ENCODE measurements around the gene RASAL1. TPM values are rescaled to one million over a fixed set of nuclear protein-coding genes. Genes with fewer than 3 reads are reported as not detected.

Gene RASAL1
- total RNA-seq, 1 experiment from 2014 or later, result 14.9 TPM

DNA sequence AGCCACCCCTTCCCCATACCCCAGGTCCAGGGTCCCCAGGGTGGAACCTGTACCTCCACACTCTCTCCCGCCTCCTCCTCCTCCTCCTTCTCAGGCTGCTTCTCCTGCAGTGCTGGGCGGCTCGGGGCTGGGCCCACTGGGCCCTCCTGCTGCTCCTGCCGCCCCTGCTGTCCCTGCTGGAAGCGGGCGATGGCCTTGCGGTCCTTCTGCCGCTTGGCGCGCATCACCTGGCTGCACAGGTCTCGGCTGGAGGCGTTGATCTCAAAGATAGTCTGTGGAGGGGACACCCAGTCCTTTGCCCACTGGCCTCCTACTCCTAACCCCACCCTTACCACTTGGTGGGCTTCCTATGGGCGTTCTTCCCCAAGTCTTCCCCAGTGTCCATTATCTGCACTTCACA, 28.5 kb upstream of the RASAL1 start:
- DNase-seq, result no peak
- TF ChIP-seq, protein P1, sequence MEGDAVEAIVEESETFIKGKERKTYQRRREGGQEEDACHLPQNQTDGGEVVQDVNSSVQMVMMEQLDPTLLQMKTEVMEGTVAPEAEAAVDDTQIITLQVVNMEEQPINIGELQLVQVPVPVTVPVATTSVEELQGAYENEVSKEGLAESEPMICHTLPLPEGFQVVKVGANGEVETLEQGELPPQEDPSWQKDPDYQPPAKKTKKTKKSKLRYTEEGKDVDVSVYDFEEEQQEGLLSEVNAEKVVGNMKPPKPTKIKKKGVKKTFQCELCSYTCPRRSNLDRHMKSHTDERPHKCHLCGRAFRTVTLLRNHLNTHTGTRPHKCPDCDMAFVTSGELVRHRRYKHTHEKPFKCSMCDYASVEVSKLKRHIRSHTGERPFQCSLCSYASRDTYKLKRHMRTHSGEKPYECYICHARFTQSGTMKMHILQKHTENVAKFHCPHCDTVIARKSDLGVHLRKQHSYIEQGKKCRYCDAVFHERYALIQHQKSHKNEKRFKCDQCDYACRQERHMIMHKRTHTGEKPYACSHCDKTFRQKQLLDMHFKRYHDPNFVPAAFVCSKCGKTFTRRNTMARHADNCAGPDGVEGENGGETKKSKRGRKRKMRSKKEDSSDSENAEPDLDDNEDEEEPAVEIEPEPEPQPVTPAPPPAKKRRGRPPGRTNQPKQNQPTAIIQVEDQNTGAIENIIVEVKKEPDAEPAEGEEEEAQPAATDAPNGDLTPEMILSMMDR (conservative IDR thresholded peaks at IDR 0.05), result no peak
- TF ChIP-seq EZH2 (IDR thresholded peaks at IDR 0.05; ENCODE audit: low read depth), result no peak
- Histone ChIP-seq H3K9me3 (ENCODE audit: insufficient read depth, low read depth) (no peaks in the 10 kb centered on the region), H3K4me3 (no peak overlapping the region), H2AFZ (no peak overlapping the region), H4K20me1 (ENCODE audit: insufficient read depth) (peaks cover 13% of the 10 kb centered on the region), H3K27me3 (ENCODE audit: insufficient read depth, low read depth) (no peaks in the 10 kb centered on the region), H3K79me2 (ENCODE audit: low read depth) (no peaks in the 10 kb centered on the region), H3K4me2 (no peak overlapping the region), H3K36me3 (ENCODE audit: low read depth) (peaks cover 4% of the 10 kb centered on the region; the same call in 1 of the 2 replicates), H3K4me1 (replicated peaks; ENCODE audit: insufficient read depth) (no peaks in the 10 kb centered on the region), H3F3A (ENCODE audit: insufficient read depth, low read depth) (peaks cover 2% of the 10 kb centered on the region; the same call in 1 of the 2 replicates), H3K27ac (no peak overlapping the region), H3K9me2 (ENCODE audit: insufficient read depth) (no peaks in the 10 kb centered on the region)
- intact Hi-C loops (cut with micrococcal nuclease; ENCODE audit: unreplicated experiment), result no loop called here
- ChIA-PET CTCF (no interaction called here), POLR2A (ENCODE audit: unreplicated experiment) (no interaction called here)
- BruUV-seq (replicated peaks), result no TSS peak

DNA sequence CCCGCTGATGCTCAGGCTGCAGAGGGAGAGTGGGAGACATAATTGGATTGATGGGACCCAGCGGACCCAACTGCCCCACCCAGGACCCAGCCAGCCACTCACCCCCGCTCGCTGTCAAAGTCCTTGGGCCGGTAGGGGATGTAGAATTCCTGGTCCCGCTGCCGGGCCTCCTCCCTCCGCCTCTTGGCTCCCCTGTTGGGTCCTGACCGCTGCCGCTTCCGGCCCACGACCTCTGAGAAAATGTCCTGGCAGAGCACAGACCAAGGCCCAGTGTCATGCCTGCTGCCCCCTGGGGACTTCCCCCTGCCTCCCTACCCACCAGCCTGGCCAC, 27.4 kb upstream of the RASAL1 start:
- peaks cover 13% of the 10 kb centered on the region for H4K20me1 ChIP-seq (ENCODE audit: insufficient read depth)
- TF ChIP-seq, protein P1 (conservative IDR thresholded peaks at IDR 0.05), result no peak
- TF ChIP-seq EZH2 (IDR thresholded peaks at IDR 0.05; ENCODE audit: low read depth), result no peak
- no peaks in the 10 kb centered on the region for H3K4me1 ChIP-seq (replicated peaks; ENCODE audit: insufficient read depth)
- no TSS peak for BruUV-seq (replicated peaks)
- POLR2A ChIA-PET (ENCODE audit: unreplicated experiment), result no interaction called here
- H3K36me3 ChIP-seq (ENCODE audit: low read depth), result peaks cover 4% of the 10 kb centered on the region; the same call in 1 of the 2 replicates
- H3K4me2 ChIP-seq, result no peak overlapping the region
- intact Hi-C loops (cut with micrococcal nuclease; ENCODE audit: unreplicated experiment), result no loop called here
- no peak overlapping the region for H3K4me3 ChIP-seq
- no peaks in the 10 kb centered on the region for H3K9me3 ChIP-seq (ENCODE audit: insufficient read depth, low read depth)
- H3K27me3 ChIP-seq (ENCODE audit: insufficient read depth, low read depth), result no peaks in the 10 kb centered on the region
- H3K9me2 ChIP-seq (ENCODE audit: insufficient read depth), result no peaks in the 10 kb centered on the region
- no peak overlapping the region for H3K27ac ChIP-seq
- peaks cover 9% of the 10 kb centered on the region; the same call in 1 of the 2 replicates for H3F3A ChIP-seq (ENCODE audit: insufficient read depth, low read depth)
- no peak overlapping the region for H2AFZ ChIP-seq
- no peak for DNase-seq
- H3K79me2 ChIP-seq (ENCODE audit: low read depth), result no peaks in the 10 kb centered on the region
- CTCF ChIA-PET, result no interaction called here

DNA sequence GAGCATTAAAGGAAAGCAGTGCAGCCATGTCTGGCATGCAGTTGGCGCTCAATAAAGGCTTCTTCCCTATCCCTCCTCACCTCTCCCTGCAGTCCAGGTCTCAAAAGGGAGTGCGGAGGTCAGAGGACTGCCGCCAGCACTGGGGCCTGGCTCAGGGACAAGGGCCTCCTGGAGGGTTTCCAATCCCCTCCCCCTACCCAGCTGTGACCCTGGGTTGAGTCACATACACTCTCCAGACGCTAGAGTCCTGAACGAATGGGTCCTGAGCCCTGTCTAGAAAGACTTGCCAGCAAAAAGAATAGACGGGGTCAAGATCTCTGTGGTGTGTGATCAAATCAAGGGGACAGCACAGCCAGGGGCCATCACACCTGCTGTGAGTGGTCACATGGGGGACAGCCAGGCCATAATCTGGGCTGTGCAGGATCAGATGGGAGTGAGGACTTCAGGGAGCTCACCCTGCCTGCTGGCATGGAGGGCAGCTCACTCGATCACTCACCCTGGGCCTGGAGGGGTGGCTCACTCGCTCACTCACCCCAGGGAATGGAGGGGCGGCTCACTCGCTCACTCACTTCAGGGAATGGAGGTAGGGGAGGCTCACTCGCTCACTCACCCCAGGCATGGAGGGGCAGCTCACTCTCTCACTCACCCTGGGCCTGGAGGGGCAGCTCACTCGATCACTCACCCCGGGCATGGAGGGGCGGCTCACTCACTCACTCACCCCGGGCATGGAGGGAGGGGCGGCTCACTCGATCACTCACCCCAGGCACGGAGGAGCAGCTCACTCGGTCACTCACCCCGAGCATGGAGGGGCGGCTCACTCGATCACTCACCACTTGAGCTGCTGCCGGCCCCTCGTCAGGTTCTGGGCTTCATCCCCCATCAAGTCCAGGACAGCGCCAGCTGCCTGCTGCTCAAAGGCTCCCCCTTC, 26.8 kb upstream of the RASAL1 start:
- TF ChIP-seq, protein P1 (conservative IDR thresholded peaks at IDR 0.05), result no peak
- TF ChIP-seq EZH2 (IDR thresholded peaks at IDR 0.05; ENCODE audit: low read depth), result no peak
- intact Hi-C loops (cut with micrococcal nuclease; ENCODE audit: unreplicated experiment), result no loop called here
- peaks cover 13% of the 10 kb centered on the region for H4K20me1 ChIP-seq (ENCODE audit: insufficient read depth)
- ChIA-PET CTCF (interaction anchor here (0.5 to 0.9 kb wide), 2 partner anchors 15 to 170 kb away, joined by 4 to 5 read pairs; no protein-coding TSS in a partner anchor), POLR2A (ENCODE audit: unreplicated experiment) (interaction anchor here (0.5 to 0.6 kb wide), 2 partner anchors 35 to 125 kb away, joined by 3 to 10 read pairs; no protein-coding TSS in a partner anchor)
- no TSS peak for BruUV-seq (replicated peaks)
- H2AFZ ChIP-seq, result no peak overlapping the region
- no peaks in the 10 kb centered on the region for H3K79me2 ChIP-seq (ENCODE audit: low read depth)
- peak in 1 of 2 experiments; percentile 8 for DNase-seq
- H3K4me1 ChIP-seq (replicated peaks; ENCODE audit: insufficient read depth), result no peaks in the 10 kb centered on the region
- H3F3A ChIP-seq (ENCODE audit: insufficient read depth, low read depth), result peaks cover 12% of the 10 kb centered on the region; the same call in 1 of the 2 replicates
- H3K9me2 ChIP-seq (ENCODE audit: insufficient read depth), result no peaks in the 10 kb centered on the region
- no peak overlapping the region for H3K27ac ChIP-seq
- peaks cover 4% of the 10 kb centered on the region; the same call in 1 of the 2 replicates for H3K36me3 ChIP-seq (ENCODE audit: low read depth)
- H3K4me2 ChIP-seq, result no peak overlapping the region
- H3K27me3 ChIP-seq (ENCODE audit: insufficient read depth, low read depth), result no peaks in the 10 kb centered on the region
- no peaks in the 10 kb centered on the region for H3K9me3 ChIP-seq (ENCODE audit: insufficient read depth, low read depth)
- no peak overlapping the region for H3K4me3 ChIP-seq

Data from PC-9 (cell line).